GM12864 (cell line): Measurements from ENCODE around the gene TMC8.
"Not testable (repeated sequence)": the region's sequence is repeated elsewhere in the genome, so short reads cannot be mapped to it uniquely, and the experiment has no call there.

Source experiments
- DNase-seq: peaks from one replicate; pipeline ENCODE4 v3.0.0-alpha.2; 2011; ENCODE audit warnings: low read depth
- H3K4me3 ChIP-seq: 2 replicates; pipeline ENCODE4 v1.5.1; 2011; ENCODE audit warnings: mild to moderate bottlenecking, low read depth, low read length, control low read depth
- CTCF ChIP-seq: IDR thresholded peaks from 2 replicates; pipeline ENCODE4 v1.5.1; 2011; ENCODE audit warnings: low read depth, mild to moderate bottlenecking, moderate library complexity, low read length, control low read depth, inconsistent platforms; ENCODE audit errors: missing control alignments

TMC8 gene

GRCh38 chr17:78114831-78115723, 15.5 kb upstream of the TMC8 start:
- H3K4me3 ChIP-seq: no peak overlapping the region
- DNase-seq: no peak
- no peak for TF ChIP-seq CTCF

- not testable (repeated sequence) for H3K4me3 ChIP-seq
These were observed 14.8 kb upstream of the TMC8 start for GRCh38 chr17:78115803-78116202.

GRCh38 chr17:78116411-78116810, 14.2 kb upstream of the TMC8 start:
- no peak overlapping the region for H3K4me3 ChIP-seq

More at GRCh38 chr17:78115803-78116202, 14.8 kb upstream of the TMC8 start:
- not testable (repeated sequence) for DNase-seq

GRCh38 chr17:78117027-78117981, 13.3 kb upstream of the TMC8 start:
- no peak overlapping the region for H3K4me3 ChIP-seq
- no peak for DNase-seq
- TF ChIP-seq CTCF: peak; percentile 53

More at GRCh38 chr17:78116411-78116810, 14.2 kb upstream of the TMC8 start:
- DNase-seq: no peak
- TF ChIP-seq CTCF: no peak

- TF ChIP-seq CTCF: no peak
- H3K4me3 ChIP-seq: no peak overlapping the region
- no peak for DNase-seq
These were observed 11.8 kb upstream of the TMC8 start for GRCh38 chr17:78118801-78119241.

- no peak for TF ChIP-seq CTCF
- no peak overlapping the region for H3K4me3 ChIP-seq
- DNase-seq: no peak
These were observed 10.0 kb upstream of the TMC8 start for GRCh38 chr17:78120537-78120936.

- no peak for DNase-seq
- no peak for TF ChIP-seq CTCF
- H3K4me3 ChIP-seq: peak overlapping the region; percentile 53
These were observed 9.4 kb upstream of the TMC8 start for GRCh38 chr17:78120971-78121800.
